Keratinocyte (primary cell): Measurements from ENCODE around the gene COL16A1. TPM values are rescaled to one million over a fixed set of nuclear protein-coding genes. Genes with fewer than 3 reads are reported as not detected.

Source experiments
- DNase-seq: peaks from one replicate; pipeline ENCODE4 v3.0.0-alpha.2; 2011; ENCODE audit warnings: low read depth, missing footprints, low spot score
- FAIRE-seq: peaks from 2 replicates; lab custom pipeline; 2011; peaks lifted over from hg19 to GRCh38; lab: Jason Lieb, UNC
- H2AFZ ChIP-seq: 2 replicates; pipeline ENCODE4 v1.6.0; 2012; ENCODE audit warnings: low read length, control low read depth, inconsistent platforms; ENCODE audit not compliant: control insufficient read depth
- H3K27ac ChIP-seq: 2 replicates; pipeline ENCODE4 v1.5.1; 2011; ENCODE audit warnings: low read length; ENCODE audit not compliant: control insufficient read depth, insufficient read depth
- H3K27me3 ChIP-seq: 3 replicates; pipeline ENCODE4 v1.6.0; 2011; ENCODE audit warnings: low read length; ENCODE audit not compliant: control insufficient read depth, insufficient read depth; ENCODE audit errors: extremely low read depth
- H3K36me3 ChIP-seq, 2 experiments: 2 replicates in 1 of 2; 3 replicates in 1 of 2; pipeline ENCODE4 v1.5.1; 2011; ENCODE audit warnings: low read length in 2 of 2, mild to moderate bottlenecking in 1 of 2; ENCODE audit not compliant: control insufficient read depth in 2 of 2, insufficient read depth in 2 of 2; ENCODE audit errors: extremely low read depth in 1 of 2
- H3K4me1 ChIP-seq: 3 replicates; pipeline ENCODE4 v1.5.1; 2011; ENCODE audit warnings: low read length; ENCODE audit not compliant: control insufficient read depth, insufficient read depth; ENCODE audit errors: extremely low read depth
- H3K4me2 ChIP-seq: 3 replicates; pipeline ENCODE4 v1.6.0; 2011; ENCODE audit warnings: low read depth, low read length; ENCODE audit not compliant: control insufficient read depth, insufficient read depth; ENCODE audit errors: extremely low read depth
- H3K4me3 ChIP-seq, 3 experiments: fragments of 200-600 bp in 1 of 3; sonication (generic) in 1 of 3; 2 replicates in 2 of 3; 3 replicates in 1 of 3; pipeline ENCODE4 v1.5.1; 2011 to 2016; ENCODE audit warnings: low read length in 3 of 3, mild to moderate bottlenecking in 3 of 3, control low read depth in 2 of 3, inconsistent platforms in 1 of 3, low read depth in 1 of 3, mixed read lengths in 1 of 3, mixed run types in 1 of 3, moderate library complexity in 1 of 3; ENCODE audit not compliant: control insufficient read depth in 2 of 3, insufficient read depth in 2 of 3; ENCODE audit errors: extremely low read depth in 1 of 3
- H3K79me2 ChIP-seq: 2 replicates; pipeline ENCODE4 v1.6.0; 2012; ENCODE audit warnings: low read length; ENCODE audit not compliant: control insufficient read depth, insufficient read depth
- H3K9ac ChIP-seq: 3 replicates; pipeline ENCODE4 v1.6.0; 2011; ENCODE audit warnings: low read length; ENCODE audit not compliant: control insufficient read depth, insufficient read depth; ENCODE audit errors: extremely low read depth
- H3K9me1 ChIP-seq: 3 replicates; pipeline ENCODE4 v1.6.0; 2011; ENCODE audit warnings: low read length; ENCODE audit not compliant: control insufficient read depth, insufficient read depth; ENCODE audit errors: extremely low read depth
- H3K9me3 ChIP-seq: 2 replicates; pipeline ENCODE4 v1.5.1; 2012; ENCODE audit warnings: low read depth, low read length; ENCODE audit not compliant: control insufficient read depth
- H4K20me1 ChIP-seq: 3 replicates; pipeline ENCODE4 v1.6.0; 2011; ENCODE audit warnings: low read length; ENCODE audit not compliant: control insufficient read depth, insufficient read depth; ENCODE audit errors: extremely low read depth
- EZH2 ChIP-seq: IDR thresholded peaks from one replicate; pipeline ENCODE4 v1.6.1; 2012; ENCODE audit warnings: inconsistent platforms, mild to moderate bottlenecking, low read length, moderate library complexity
- dilution Hi-C: fragments of 300-500 bp; cut with MboI; formaldehyde crosslinking; loops from one replicate; pipeline ENCODE4 v1.7.0; 2020; ENCODE audit warnings: low sequenced_read_pairs; ENCODE audit not compliant: extremely low pct_ligation_motif_present
- polyA plus RNA-seq, 5 experiments: library from polyadenylated mRNA; depleted of rRNA in 3 of 5; stranded (reverse) in 3 of 5; stranded (forward) in 1 of 5; unstranded in 1 of 5; fragments of >200 nt; gene quantifications; 1 replicate in 1 of 5; 2 replicates in 3 of 5; 3 replicates in 1 of 5; pipeline versions ENCODE4 v1.2.1 to v1.2.3, GENCODE V29; 2011 to 2012; ENCODE audit warnings: missing spikeins in 2 of 5, low read depth in 1 of 5, low replicate concordance in 1 of 5
- TF ChIP-seq, protein P1 (sequence below), 3 experiments: IDR thresholded peaks in 1 of 3; conservative IDR thresholded peaks in 1 of 3; optimal IDR thresholded peaks in 1 of 3; 2 replicates in 2 of 3; 3 replicates in 1 of 3; pipeline versions ENCODE3 to v1.5.1; 2011; ENCODE audit warnings: low read length in 3 of 3, mild to moderate bottlenecking in 3 of 3, moderate library complexity in 2 of 3, control low read depth in 1 of 3, inconsistent platforms in 1 of 3; ENCODE audit not compliant: insufficient read depth in 2 of 3; ENCODE audit errors: extremely low read depth in 1 of 3

The COL16A1 gene
- polyA plus RNA-seq, 1 donor (not counting 4 experiments of a cell fraction or from before 2014, with no cell fraction given) = 43.4 TPM

DNA sequence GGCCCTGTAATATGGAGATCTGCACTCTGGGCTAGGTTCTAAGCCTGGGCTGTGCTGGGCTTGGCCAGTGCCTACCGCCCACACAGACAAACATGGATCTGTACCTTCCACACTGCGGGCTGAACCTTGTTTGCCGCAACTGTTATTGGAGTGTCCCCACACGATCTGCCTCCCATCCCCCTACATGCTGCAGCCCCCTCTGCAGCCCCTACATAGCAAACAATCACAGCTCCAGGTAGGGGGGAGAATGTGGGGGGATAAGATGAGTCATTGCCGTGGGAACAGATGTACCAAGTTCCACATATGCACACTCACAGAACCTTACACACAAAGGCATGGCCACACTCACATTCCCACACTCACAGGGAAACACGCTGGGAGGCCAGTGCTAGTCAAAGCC lies 88.4 kb downstream of the COL16A1 start:
- H3K27ac ChIP-seq = no peak overlapping the region
- H3K36me3 ChIP-seq = no peaks in the 10 kb centered on the region
- H3K27me3 ChIP-seq = peaks cover 24% of the 10 kb centered on the region
- H3K9me3 ChIP-seq = no peaks in the 10 kb centered on the region
- no peaks in the 10 kb centered on the region for H3K4me1 ChIP-seq
- no peaks in the 10 kb centered on the region for H3K79me2 ChIP-seq
- H3K4me2 ChIP-seq = no peak overlapping the region
- H2AFZ ChIP-seq = no peak overlapping the region
- TF ChIP-seq, protein P1, sequence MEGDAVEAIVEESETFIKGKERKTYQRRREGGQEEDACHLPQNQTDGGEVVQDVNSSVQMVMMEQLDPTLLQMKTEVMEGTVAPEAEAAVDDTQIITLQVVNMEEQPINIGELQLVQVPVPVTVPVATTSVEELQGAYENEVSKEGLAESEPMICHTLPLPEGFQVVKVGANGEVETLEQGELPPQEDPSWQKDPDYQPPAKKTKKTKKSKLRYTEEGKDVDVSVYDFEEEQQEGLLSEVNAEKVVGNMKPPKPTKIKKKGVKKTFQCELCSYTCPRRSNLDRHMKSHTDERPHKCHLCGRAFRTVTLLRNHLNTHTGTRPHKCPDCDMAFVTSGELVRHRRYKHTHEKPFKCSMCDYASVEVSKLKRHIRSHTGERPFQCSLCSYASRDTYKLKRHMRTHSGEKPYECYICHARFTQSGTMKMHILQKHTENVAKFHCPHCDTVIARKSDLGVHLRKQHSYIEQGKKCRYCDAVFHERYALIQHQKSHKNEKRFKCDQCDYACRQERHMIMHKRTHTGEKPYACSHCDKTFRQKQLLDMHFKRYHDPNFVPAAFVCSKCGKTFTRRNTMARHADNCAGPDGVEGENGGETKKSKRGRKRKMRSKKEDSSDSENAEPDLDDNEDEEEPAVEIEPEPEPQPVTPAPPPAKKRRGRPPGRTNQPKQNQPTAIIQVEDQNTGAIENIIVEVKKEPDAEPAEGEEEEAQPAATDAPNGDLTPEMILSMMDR (optimal IDR thresholded peaks at IDR 0.05 in 1 of 3, IDR thresholded peaks at IDR 0.05 in 1 of 3, conservative IDR thresholded peaks at IDR 0.05 in 1 of 3; ENCODE audit: extremely low read depth in 1 of 3, insufficient read depth in 2 of 3, low read length in 3 of 3) = no peak
- dilution Hi-C loops = no loop called here
- H4K20me1 ChIP-seq = no peaks in the 10 kb centered on the region
- no peak overlapping the region for H3K4me3 ChIP-seq
- no peaks in the 10 kb centered on the region for H3K9me1 ChIP-seq
- DNase-seq = no peak
- no peak for FAIRE-seq
- no peak overlapping the region for H3K9ac ChIP-seq

DNA sequence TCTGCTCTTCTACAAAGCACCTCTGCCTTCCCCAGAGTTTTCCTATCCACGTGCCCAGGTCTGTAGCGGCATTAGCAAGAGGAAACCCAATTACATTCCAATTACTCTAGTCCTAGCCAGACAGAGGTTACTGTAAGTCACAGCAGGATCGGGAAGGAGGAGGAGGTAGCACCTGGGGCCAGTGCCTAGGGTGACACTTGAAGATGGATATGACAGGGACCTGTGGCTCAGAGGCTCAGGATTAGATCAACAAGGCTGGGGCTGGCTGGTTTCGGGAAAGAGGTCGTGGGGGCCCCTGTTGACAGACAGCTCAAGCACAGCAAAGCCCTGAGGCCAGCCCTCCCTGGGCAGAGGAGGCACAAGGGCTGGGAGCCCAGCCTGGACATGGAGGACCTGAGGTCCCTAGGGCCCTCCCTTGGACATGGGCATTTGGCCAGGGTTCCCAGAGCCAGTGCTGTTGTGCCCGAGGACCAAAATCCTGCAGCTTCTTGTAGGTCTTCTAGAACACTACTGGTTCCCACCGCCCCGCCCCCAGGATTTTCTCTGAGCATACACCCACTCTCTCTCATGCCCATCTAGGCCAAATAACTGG lies 89.3 kb downstream of the COL16A1 start:
- H2AFZ ChIP-seq = no peak overlapping the region
- H3K9ac ChIP-seq = no peak overlapping the region
- no peaks in the 10 kb centered on the region for H3K4me1 ChIP-seq
- no peaks in the 10 kb centered on the region for H3K36me3 ChIP-seq
- DNase-seq (no peak), FAIRE-seq (no peak)
- peaks cover 24% of the 10 kb centered on the region for H3K27me3 ChIP-seq
- H3K9me1 ChIP-seq = no peaks in the 10 kb centered on the region
- H3K79me2 ChIP-seq = no peaks in the 10 kb centered on the region
- TF ChIP-seq EZH2 = no peak
- TF ChIP-seq, protein P1 (optimal IDR thresholded peaks at IDR 0.05 in 1 of 3, IDR thresholded peaks at IDR 0.05 in 1 of 3, conservative IDR thresholded peaks at IDR 0.05 in 1 of 3; ENCODE audit: extremely low read depth in 1 of 3, insufficient read depth in 2 of 3, low read length in 3 of 3) = no peak
- dilution Hi-C loops = no loop called here
- no peak overlapping the region for H3K4me3 ChIP-seq
- H4K20me1 ChIP-seq = no peaks in the 10 kb centered on the region
- H3K4me2 ChIP-seq = no peak overlapping the region
- no peak overlapping the region for H3K27ac ChIP-seq
- no peaks in the 10 kb centered on the region for H3K9me3 ChIP-seq
